RWPE2 (cell line): ENCODE measurements around the gene SCARB1.

Experiments used
- ATAC-seq: fragments of 200-7000 bp; cut with Tn5 transposase; 3 replicates; pipeline ENCODE4 v1.9.1; 2021; ENCODE audit warnings: low read depth
- DNase-seq: peaks from one replicate; pipeline ENCODE4 v3.0.0-alpha.2; 2020; ENCODE audit warnings: low spot score
- H3K27ac ChIP-seq: fragments of 450-650 bp; 2 replicates; pipeline ENCODE4 v1.5.1; 2017; ENCODE audit warnings: mild to moderate bottlenecking; ENCODE audit not compliant: poor library complexity, severe bottlenecking
- H3K27me3 ChIP-seq: fragments of 250-450 bp; sonication (Bioruptor Pico); 2 replicates; pipeline ENCODE4 v1.5.1; 2021; ENCODE audit warnings: mild to moderate bottlenecking, moderate library complexity; ENCODE audit not compliant: insufficient read depth, poor library complexity, severe bottlenecking
- H3K36me3 ChIP-seq: fragments of 250-450 bp; sonication (Bioruptor Pico); 2 replicates; pipeline ENCODE4 v1.5.1; 2020; ENCODE audit warnings: low read depth, mild to moderate bottlenecking, moderate library complexity
- H3K4me1 ChIP-seq: fragments of 250-450 bp; sonication (Bioruptor Pico); 2 replicates; pipeline ENCODE4 v1.5.1; 2021; ENCODE audit warnings: mild to moderate bottlenecking, moderate library complexity; ENCODE audit not compliant: insufficient read depth, poor library complexity, severe bottlenecking
- H3K4me3 ChIP-seq: fragments of 250-450 bp; sonication (Bioruptor Pico); 2 replicates; pipeline ENCODE4 v1.5.1; 2021; ENCODE audit warnings: mild to moderate bottlenecking, moderate library complexity; ENCODE audit not compliant: severe bottlenecking
- H3K9me3 ChIP-seq: fragments of 250-450 bp; sonication (Bioruptor Pico); 2 replicates; pipeline ENCODE4 v1.5.1; 2021; ENCODE audit warnings: mild to moderate bottlenecking, moderate library complexity; ENCODE audit not compliant: severe bottlenecking
- TF ChIP-seq, protein P1 (sequence below): fragments of 450-650 bp; IDR thresholded peaks from one replicate; pipeline ENCODE4 v1.5.1; 2017; ENCODE audit warnings: mild to moderate bottlenecking, moderate library complexity; ENCODE audit not compliant: poor library complexity, severe bottlenecking

Gene SCARB1

GRCh38 chr12:124827588-124828184, 36.0 kb downstream of the SCARB1 start:
- no peaks in the 10 kb centered on the region; the same call in 1 of the 2 replicates for H3K36me3 ChIP-seq
- DNase-seq (no peak), ATAC-seq (no peak)
- TF ChIP-seq, protein P1, sequence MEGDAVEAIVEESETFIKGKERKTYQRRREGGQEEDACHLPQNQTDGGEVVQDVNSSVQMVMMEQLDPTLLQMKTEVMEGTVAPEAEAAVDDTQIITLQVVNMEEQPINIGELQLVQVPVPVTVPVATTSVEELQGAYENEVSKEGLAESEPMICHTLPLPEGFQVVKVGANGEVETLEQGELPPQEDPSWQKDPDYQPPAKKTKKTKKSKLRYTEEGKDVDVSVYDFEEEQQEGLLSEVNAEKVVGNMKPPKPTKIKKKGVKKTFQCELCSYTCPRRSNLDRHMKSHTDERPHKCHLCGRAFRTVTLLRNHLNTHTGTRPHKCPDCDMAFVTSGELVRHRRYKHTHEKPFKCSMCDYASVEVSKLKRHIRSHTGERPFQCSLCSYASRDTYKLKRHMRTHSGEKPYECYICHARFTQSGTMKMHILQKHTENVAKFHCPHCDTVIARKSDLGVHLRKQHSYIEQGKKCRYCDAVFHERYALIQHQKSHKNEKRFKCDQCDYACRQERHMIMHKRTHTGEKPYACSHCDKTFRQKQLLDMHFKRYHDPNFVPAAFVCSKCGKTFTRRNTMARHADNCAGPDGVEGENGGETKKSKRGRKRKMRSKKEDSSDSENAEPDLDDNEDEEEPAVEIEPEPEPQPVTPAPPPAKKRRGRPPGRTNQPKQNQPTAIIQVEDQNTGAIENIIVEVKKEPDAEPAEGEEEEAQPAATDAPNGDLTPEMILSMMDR = no peak
- peak overlapping the region; percentile 96 for H3K27ac ChIP-seq
- peaks cover 21% of the 10 kb centered on the region for H3K4me1 ChIP-seq
- H3K27me3 ChIP-seq = no peaks in the 10 kb centered on the region
- no peak overlapping the region for H3K4me3 ChIP-seq
- no peaks in the 10 kb centered on the region for H3K9me3 ChIP-seq

GRCh38 chr12:124824195-124824594, 39.5 kb downstream of the SCARB1 start:
- H3K27ac ChIP-seq = no peak overlapping the region
- no peaks in the 10 kb centered on the region for H3K9me3 ChIP-seq
- DNase-seq = no peak

DNA sequence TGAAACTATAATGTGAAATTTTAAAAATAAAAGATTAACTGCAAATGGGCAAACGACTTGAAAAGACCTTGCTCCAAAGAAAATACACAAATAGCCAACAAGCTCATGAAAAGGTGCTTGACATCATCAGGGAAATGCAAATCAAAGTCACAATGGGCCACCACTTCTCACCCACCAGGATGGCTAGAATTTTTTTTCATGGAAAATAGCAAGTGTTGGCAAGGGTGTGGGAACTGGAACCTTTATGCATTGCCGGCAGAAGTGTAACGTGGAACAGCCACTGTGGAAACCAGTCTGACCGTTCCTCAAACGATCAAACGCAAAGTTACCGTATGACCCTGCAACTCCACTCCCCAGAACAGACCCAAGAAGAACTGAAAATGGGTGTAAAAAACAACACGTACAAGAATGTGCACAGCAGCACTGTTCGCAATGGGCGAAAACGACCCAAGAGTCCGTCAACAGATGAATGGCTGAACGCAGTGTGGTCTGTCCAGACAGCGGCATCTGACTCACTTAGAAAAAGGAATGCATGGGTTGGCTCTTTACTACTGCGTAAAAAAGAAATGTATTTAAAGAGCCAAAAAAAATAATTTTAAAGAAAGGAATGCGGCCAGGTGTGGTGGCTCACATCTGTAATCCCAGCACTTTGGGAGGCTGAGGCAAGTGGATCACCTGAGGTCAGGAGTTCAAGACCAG, 40.2 kb downstream of the SCARB1 start:
- Histone ChIP-seq H3K27ac (no peak overlapping the region), H3K27me3 (no peaks in the 10 kb centered on the region), H3K9me3 (no peaks in the 10 kb centered on the region), H3K4me3 (no peak overlapping the region), H3K4me1 (peaks cover 8% of the 10 kb centered on the region), H3K36me3 (no peaks in the 10 kb centered on the region)
- ATAC-seq (no peak), DNase-seq (no peak)
- TF ChIP-seq, protein P1 = no peak

More at GRCh38 chr12:124824195-124824594, 39.5 kb downstream of the SCARB1 start:
- TF ChIP-seq, protein P1 = no peak
- no peaks in the 10 kb centered on the region for H3K36me3 ChIP-seq
- no peaks in the 10 kb centered on the region for H3K27me3 ChIP-seq
- peaks cover 16% of the 10 kb centered on the region for H3K4me1 ChIP-seq
- no peak overlapping the region for H3K4me3 ChIP-seq
- ATAC-seq = no peak

GRCh38 chr12:124822218-124822617, 41.4 kb downstream of the SCARB1 start:
- Histone ChIP-seq H3K36me3 (no peaks in the 10 kb centered on the region; the same call in 1 of the 2 replicates), H3K9me3 (no peaks in the 10 kb centered on the region), H3K4me3 (no peak overlapping the region), H3K27ac (no peak overlapping the region), H3K4me1 (no peaks in the 10 kb centered on the region), H3K27me3 (no peaks in the 10 kb centered on the region)
- ATAC-seq = no peak
- DNase-seq = no peak
- TF ChIP-seq, protein P1 = no peak
